H1 (cell line): ENCODE results near the gene DHDH. TPM values are rescaled to one million over a fixed set of nuclear protein-coding genes. Genes with fewer than 3 reads are reported as not detected.

Experiments
- CTCF ChIA-PET: fragments of 300-600 bp; sonication (Branson Sonifier 250); formaldehyde crosslinking; loops from one replicate; lab custom pipeline; 2021; ENCODE audit not compliant: partially characterized antibody; lab: Charles Lee
- POLR2A ChIA-PET: fragments of 300-600 bp; sonication (Branson Sonifier 250); formaldehyde crosslinking; loops from one replicate; lab custom pipeline; 2021; ENCODE audit warnings: inconsistent platforms; ENCODE audit not compliant: partially characterized antibody; lab: Charles Lee
- DNase-seq, 2 experiments: peaks; one replicate each; pipeline versions ENCODE4 v3.0.0 to v3.0.0-alpha.2; 2010 to 2022; ENCODE audit warnings: low spot score in 2 of 2, low read depth in 1 of 2, mixed read lengths in 1 of 2
- FAIRE-seq: peaks from 2 replicates; lab custom pipeline; 2011; peaks lifted over from hg19 to GRCh38; lab: Jason Lieb, UNC
- H2AFZ ChIP-seq: 2 replicates; pipeline ENCODE4 v1.8.1; 2012; ENCODE audit warnings: low read length, inconsistent platforms
- H2AK5ac ChIP-seq: 2 replicates; pipeline ENCODE4 v1.6.1; 2013; ENCODE audit warnings: low read depth, low read length
- H2BK120ac ChIP-seq: replicated peaks from 2 replicates; pipeline ENCODE3; 2013; ENCODE audit warnings: low read depth, low read length, inconsistent platforms
- H2BK12ac ChIP-seq: 2 replicates; pipeline ENCODE4 v1.6.1; 2013; ENCODE audit warnings: low read depth, low read length
- H2BK15ac ChIP-seq: 2 replicates; pipeline ENCODE4 v1.6.1; 2013; ENCODE audit warnings: low read length
- H2BK20ac ChIP-seq: 2 replicates; pipeline ENCODE4 v1.6.1; 2013; ENCODE audit warnings: low read length
- H2BK5ac ChIP-seq: 2 replicates; pipeline ENCODE4 v1.6.1; 2013; ENCODE audit warnings: low read depth, low read length
- H3K14ac ChIP-seq: 2 replicates; pipeline ENCODE4 v1.6.1; 2013; ENCODE audit warnings: inconsistent platforms; ENCODE audit not compliant: insufficient read length
- H3K18ac ChIP-seq: 2 replicates; pipeline ENCODE4 v1.6.1; 2013; ENCODE audit warnings: low read length; ENCODE audit errors: extremely low read depth
- H3K23ac ChIP-seq: 2 replicates; pipeline ENCODE4 v1.6.1; 2013; ENCODE audit warnings: inconsistent platforms; ENCODE audit not compliant: insufficient read length
- H3K23me2 ChIP-seq: 2 replicates; pipeline ENCODE4 v1.6.1; 2013; ENCODE audit warnings: low read depth, low read length
- H3K27ac ChIP-seq: 2 replicates; pipeline ENCODE4 v1.6.1; 2011; ENCODE audit warnings: low read depth, low read length, inconsistent platforms
- H3K27me3 ChIP-seq, 4 experiments: replicated peaks in 1 of 4; 1 replicate in 1 of 4; 2 replicates in 3 of 4; pipeline versions ENCODE4 v1.6.1 to v1.8.1; 2011 to 2013; ENCODE audit warnings: low read length in 3 of 4, mild to moderate bottlenecking in 3 of 4, inconsistent platforms in 2 of 4, mixed read lengths in 2 of 4, moderate library complexity in 1 of 4; ENCODE audit not compliant: control insufficient read depth in 3 of 4, insufficient read depth in 3 of 4; ENCODE audit errors: extremely low read depth in 1 of 4
- H3K36me3 ChIP-seq, 4 experiments: 2 replicates each; pipeline versions ENCODE4 v1.6.1 to v1.8.1; 2011 to 2013; ENCODE audit warnings: mild to moderate bottlenecking in 4 of 4, low read length in 3 of 4, moderate library complexity in 2 of 4, control low read depth in 1 of 4, inconsistent platforms in 1 of 4; ENCODE audit not compliant: insufficient read depth in 4 of 4, control insufficient read depth in 2 of 4
- H3K4ac ChIP-seq: replicated peaks from 2 replicates; pipeline ENCODE3; 2013; ENCODE audit warnings: low read length, low read depth, mixed read lengths, inconsistent platforms; ENCODE audit not compliant: insufficient read length
- H3K4me1 ChIP-seq, 4 experiments: replicated peaks in 1 of 4; 1 replicate in 1 of 4; 2 replicates in 3 of 4; pipeline versions ENCODE4 v1.6.1 to v1.8.1; 2011 to 2013; ENCODE audit warnings: low read length in 3 of 4, inconsistent platforms in 2 of 4, mixed read lengths in 1 of 4; ENCODE audit not compliant: insufficient read depth in 4 of 4, control insufficient read depth in 3 of 4
- H3K4me2 ChIP-seq, 2 experiments: 2 replicates each; pipeline versions ENCODE4 v1.6.1 to v1.8.1; 2011 to 2013; ENCODE audit warnings: low read depth in 2 of 2, low read length in 2 of 2, control low read depth in 1 of 2, inconsistent platforms in 1 of 2, mild to moderate bottlenecking in 1 of 2; ENCODE audit not compliant: insufficient read depth in 1 of 2
- H3K4me3 ChIP-seq, 4 experiments: fragments of 200-600, 300-600 bp in 1 of 4; sonication (generic), shearing (Covaris generic), sonication (Bioruptor Twin) in 1 of 4; 2 replicates each; pipeline versions ENCODE4 v1.5.1 to v1.8.1; 2011 to 2016; ENCODE audit warnings: low read length in 4 of 4, low read depth in 3 of 4, control low read depth in 2 of 4, inconsistent platforms in 2 of 4, mild to moderate bottlenecking in 2 of 4, mixed read lengths in 1 of 4, moderate library complexity in 1 of 4; ENCODE audit not compliant: insufficient read depth in 2 of 4; ENCODE audit errors: extremely low read depth in 1 of 4
- H3K56ac ChIP-seq: replicated peaks from 2 replicates; pipeline ENCODE3; 2013; ENCODE audit warnings: low read depth, mild to moderate bottlenecking, mixed read lengths, low read length, inconsistent platforms; ENCODE audit not compliant: insufficient read length
- H3K79me1 ChIP-seq: 2 replicates; pipeline ENCODE4 v1.6.1; 2013; ENCODE audit warnings: low read depth, low read length, control low read depth
- H3K79me2 ChIP-seq, 2 experiments: 2 replicates each; pipeline versions ENCODE4 v1.6.1 to v1.8.1; 2012 to 2013; ENCODE audit warnings: low read length in 2 of 2, mild to moderate bottlenecking in 2 of 2, inconsistent platforms in 1 of 2; ENCODE audit not compliant: insufficient read depth in 2 of 2, control insufficient read depth in 1 of 2
- H3K9ac ChIP-seq, 4 experiments: replicated peaks in 1 of 4; 1 replicate in 1 of 4; 2 replicates in 3 of 4; pipeline versions ENCODE4 v1.6.1 to v1.8.1; 2011 to 2013; ENCODE audit warnings: low read depth in 3 of 4, low read length in 3 of 4, control low read depth in 2 of 4, mild to moderate bottlenecking in 2 of 4, moderate library complexity in 2 of 4, inconsistent platforms in 1 of 4; ENCODE audit errors: extremely low read depth in 1 of 4
- H3K9me3 ChIP-seq, 2 experiments: 2 replicates each; pipeline versions ENCODE4 v1.6.1 to v1.8.1; 2012 to 2013; ENCODE audit warnings: mild to moderate bottlenecking in 2 of 2, moderate library complexity in 2 of 2, control low read depth in 1 of 2, inconsistent platforms in 1 of 2, low read depth in 1 of 2, low read length in 1 of 2, mixed read lengths in 1 of 2; ENCODE audit not compliant: insufficient read depth in 2 of 2
- H4K20me1 ChIP-seq, 2 experiments: replicated peaks in 1 of 2; 2 replicates each; pipeline versions ENCODE3 to v1.8.1; 2011 to 2013; ENCODE audit warnings: inconsistent platforms in 2 of 2, low read length in 2 of 2, mild to moderate bottlenecking in 1 of 2; ENCODE audit not compliant: insufficient read depth in 2 of 2, control insufficient read depth in 1 of 2
- H4K5ac ChIP-seq: 2 replicates; pipeline ENCODE4 v1.6.1; 2013; ENCODE audit warnings: low read length, low read depth, mixed read lengths, inconsistent platforms; ENCODE audit not compliant: insufficient read length
- H4K8ac ChIP-seq: 2 replicates; pipeline ENCODE4 v1.8.0; 2013; ENCODE audit warnings: mild to moderate bottlenecking, moderate library complexity, low read length, inconsistent platforms; ENCODE audit not compliant: insufficient read depth; ENCODE audit errors: extremely low read depth
- H4K91ac ChIP-seq: replicated peaks from 2 replicates; pipeline ENCODE3; 2013; ENCODE audit warnings: low read length, mixed read lengths, inconsistent platforms; ENCODE audit not compliant: insufficient read length
- CREB1 ChIP-seq: IDR thresholded peaks from 2 replicates; pipeline ENCODE4 v1.6.1; 2012; ENCODE audit warnings: inconsistent platforms
- CTBP2 ChIP-seq: IDR thresholded peaks from 2 replicates; pipeline ENCODE4 v1.7.0; 2011; ENCODE audit warnings: borderline replicate concordance, mild to moderate bottlenecking, moderate library complexity, mixed read lengths, low read length; ENCODE audit not compliant: insufficient read depth, insufficient read length
- EZH2 ChIP-seq: fragments of 200-600 bp; sonication (generic); IDR thresholded peaks from 2 replicates; pipeline ENCODE4 v1.7.1; 2012; ENCODE audit warnings: low read depth, mild to moderate bottlenecking, moderate library complexity, low read length, inconsistent platforms; ENCODE audit not compliant: severe bottlenecking
- KDM4A ChIP-seq: IDR thresholded peaks from one replicate; pipeline ENCODE4 v1.7.1; 2012; ENCODE audit warnings: low read depth, mild to moderate bottlenecking, moderate library complexity, low read length, inconsistent platforms; ENCODE audit not compliant: severe bottlenecking
- POU5F1 ChIP-seq: IDR thresholded peaks from 2 replicates; pipeline ENCODE4 v1.6.1; 2011; ENCODE audit warnings: low read depth, mild to moderate bottlenecking, low read length, moderate library complexity
- WGBS, 2 experiments: shearing (Covaris generic) in 1 of 2; methylation state at CpG; one replicate each; pipeline versions ENCODE4 v1.1.6 to v1.1.7; 2013 to 2015; ENCODE audit warnings: low lambda C conversion rate in 2 of 2, mixed read lengths in 2 of 2, inconsistent platforms in 1 of 2, low coverage in 1 of 2, missing lambda C conversion rate in 1 of 2; ENCODE audit not compliant: insufficient replicate concordance in 2 of 2, insufficient coverage in 1 of 2, insufficient read length in 1 of 2; ENCODE audit errors: extremely low coverage in 1 of 2, missing lambda C conversion rate in 1 of 2; 5-methylcytosine and 5-hydroxymethylcytosine counted together
- polyA plus RNA-seq, 7 experiments: library from polyadenylated mRNA; depleted of rRNA in 3 of 7; stranded (reverse) in 5 of 7; unstranded in 2 of 7; fragments of >200 nt in 5 of 7; fragments of 200-250 nt in 2 of 7; gene quantifications; 1 replicate in 5 of 7; 2 replicates in 1 of 7; 4 replicates in 1 of 7; pipeline versions ENCODE4 v1.2.1 to v1.2.3, GENCODE V29; 2011 to 2013; ENCODE audit warnings: missing spikeins in 2 of 7, mixed read lengths in 2 of 7
- total RNA-seq: library from RNA; stranded (reverse); fragmentation: NEBNext Ultra II Directional; extraction: Animal tissue kit (Norgen Biotek cat#: 25700); gene quantifications from 2 replicates; pipeline ENCODE4 v1.2.1, GENCODE V29; 2021

The DHDH gene
- total and polyA plus RNA-seq, 2 of the 8 experiments (the other 6 are each of a cell fraction or from before 2014, with no cell fraction given) = 2.2 to 2.8 TPM

DNA sequence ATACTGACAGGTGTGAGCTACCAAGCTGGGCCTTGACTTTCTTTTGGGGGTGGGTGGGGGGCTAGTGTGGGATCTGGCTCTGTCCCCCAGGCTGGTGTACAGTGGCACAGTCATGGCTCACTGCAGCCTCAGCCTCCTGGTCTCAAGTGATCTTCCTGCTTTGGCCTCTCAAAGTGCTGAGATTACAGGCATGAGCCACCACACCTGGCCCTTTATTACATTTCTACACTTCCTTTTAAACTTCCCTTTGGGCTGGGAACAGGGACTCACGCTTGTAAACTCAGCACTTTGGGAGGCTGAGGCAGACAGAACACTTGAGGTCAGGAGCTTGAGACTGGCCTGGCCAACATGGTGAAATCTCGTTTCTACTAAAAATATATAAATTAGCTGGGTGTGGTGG, 43.6 kb downstream of the DHDH start:
- POLR2A ChIA-PET = interaction anchor here (0.8 to 5.7 kb wide), 6 partner anchors 11 to 111 kb away, joined by 3 to 56 read pairs (median 4); partner anchors contain the start of genes FTL, GYS1, PPP1R15A and RUVBL2

More for the DNA sequence above, 43.6 kb downstream of the DHDH start:
- Histone ChIP-seq H3K23ac (no peak overlapping the region), H4K20me1 (peaks cover 0 to 3% of the 10 kb centered on the region in 2 experiments), H4K8ac (no peak overlapping the region), H2AFZ (no peak overlapping the region), H2BK12ac (no peak overlapping the region), H3K36me3 (peaks cover 2 to 30% (median 7%) of the 10 kb centered on the region in 4 experiments; a peak in 6 of 8 replicates), H3K56ac (no peak overlapping the region), H2BK120ac (no peak overlapping the region), H2AK5ac (no peak overlapping the region), H3K4ac (no peak overlapping the region), H3K27me3 (no peaks in the 10 kb centered on the region), H3K9ac (no peak overlapping the region), H3K27ac (no peak overlapping the region), H4K5ac (no peak overlapping the region), H2BK15ac (no peak overlapping the region), H3K4me3 (no peak overlapping the region), H3K14ac (no peak overlapping the region), H3K9me3 (no peaks in the 10 kb centered on the region), H3K79me2 (no peaks in the 10 kb centered on the region), H3K18ac (no peak overlapping the region), H2BK20ac (no peak overlapping the region), H3K79me1 (no peaks in the 10 kb centered on the region), H3K4me2 (no peak overlapping the region), H4K91ac (no peak overlapping the region), H2BK5ac (no peak overlapping the region)
- WGBS, 2 experiments = 94% methylated on average over 2 of the region's 2 CpGs; no CpG with 5 or more reads in 1 of the 2 experiments
- no peak for DNase-seq
- no peak for FAIRE-seq
- CTCF ChIA-PET = interaction anchor here (0.6 to 3.7 kb wide), 12 partner anchors 10 to 190 kb away, joined by 3 to 19 read pairs (median 4); partner anchors contain the start of genes DHDH, GYS1 and RUVBL2
- TF ChIP-seq EZH2 (no peak), KDM4A (no peak), POU5F1 (no peak), CREB1 (no peak), CTBP2 (no peak)
- TF ChIP-seq, all 59 proteins: peak for 0
- Histone ChIP-seq H3K23me2 (no peaks in the 10 kb centered on the region), H3K4me1 (no peaks in the 10 kb centered on the region)
